Germinal center (tissue), 1 donor: ENCODE measurements around the gene AP4S1.

Source experiments
- DNase-seq: peaks from one replicate; pipeline ENCODE4 v3.0.0; 2012; ENCODE audit warnings: mixed read lengths, low spot score

AP4S1 gene

DNA sequence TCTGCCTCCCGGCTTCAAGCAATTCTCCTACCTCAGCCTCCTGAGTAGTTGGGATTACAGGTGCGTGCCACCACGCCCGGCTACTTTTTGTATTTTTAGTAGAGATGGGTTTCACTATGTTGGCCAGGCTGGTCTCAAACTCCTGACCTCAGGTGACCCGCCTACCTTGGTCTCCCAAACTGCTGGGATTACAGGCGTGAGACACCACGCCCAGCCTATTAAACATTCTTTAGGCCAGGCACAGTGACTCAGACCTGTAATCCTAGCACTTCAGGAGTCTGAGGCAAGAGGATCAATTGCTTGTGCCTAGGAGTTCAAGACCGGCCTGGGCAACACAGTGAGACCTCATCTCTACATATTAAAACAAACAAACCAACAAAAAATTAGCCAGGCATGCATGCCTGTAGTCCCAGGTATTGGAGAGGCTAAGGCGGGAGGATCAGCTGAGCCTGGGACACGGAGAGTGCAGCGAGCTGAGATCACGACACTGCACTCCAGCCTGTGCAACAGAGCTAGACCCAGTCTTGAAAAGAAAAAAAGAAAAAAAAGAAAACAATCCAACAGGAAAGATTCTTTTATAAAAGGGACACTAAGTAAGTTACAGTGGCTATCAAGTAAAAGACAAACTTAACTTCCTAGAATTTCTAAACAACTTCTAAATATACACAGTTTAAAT lies 111.9 kb downstream of the AP4S1 start:
- no peak for DNase-seq

DNA sequence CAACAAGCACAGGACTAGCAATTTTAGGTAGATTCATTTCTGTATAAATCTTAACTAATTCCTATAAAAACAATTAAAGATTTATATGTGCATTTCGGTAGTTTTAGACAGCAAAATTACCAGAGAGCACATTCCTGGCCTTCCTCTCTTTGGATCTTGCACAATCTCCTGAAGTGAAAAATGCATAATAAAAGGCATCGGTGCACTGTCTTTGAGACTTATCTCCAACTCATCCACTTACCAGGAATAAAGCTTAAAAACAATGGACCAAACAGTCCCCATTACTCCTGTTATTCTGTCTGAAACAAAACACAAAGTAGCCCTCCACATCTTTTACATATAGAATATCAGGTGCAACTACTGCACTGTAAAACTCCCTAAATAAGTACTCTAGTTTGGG lies 112.9 kb downstream of the AP4S1 start:
- no peak for DNase-seq

DNA sequence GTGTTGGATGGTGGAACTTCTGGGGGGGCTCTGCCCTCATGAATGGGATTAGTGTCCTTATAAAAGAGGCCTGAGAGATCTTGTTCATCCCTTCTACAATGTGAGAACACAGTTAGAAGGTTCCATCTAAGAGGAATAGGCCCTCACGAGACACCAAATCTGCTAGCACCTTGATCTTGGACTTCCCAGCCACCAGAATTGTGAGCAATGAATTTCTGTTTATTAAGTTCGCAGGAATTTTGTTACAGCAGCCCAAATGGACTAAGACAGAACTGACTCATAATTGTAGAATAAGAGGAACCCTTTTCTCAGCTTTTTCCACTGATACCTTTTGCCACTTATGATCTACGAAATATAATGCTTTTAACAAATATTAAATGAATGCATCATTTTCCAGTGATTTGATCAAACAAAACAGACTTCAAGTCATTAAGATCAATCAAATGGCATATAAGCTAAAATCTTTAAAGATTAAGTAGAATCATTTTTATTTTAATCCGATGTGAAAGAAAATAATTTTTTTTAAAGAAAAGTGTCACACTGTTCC lies 113.9 kb downstream of the AP4S1 start:
- no peak for DNase-seq

- DNase-seq: no peak
Measured at GRCh38 chr14:31142455-31143087, 117.1 kb downstream of the AP4S1 start.
